Vagina (tissue), 2 donors: ENCODE data around the gene LTBP2. TPM values are rescaled to one million over a fixed set of nuclear protein-coding genes. Genes with fewer than 3 reads are reported as not detected.

ENCODE experiments used
- DNase-seq, 2 donors: peaks; one replicate each; pipeline ENCODE4 v3.0.0-alpha.2; 2017; ENCODE audit errors: extremely low spot score in 2 of 2
- H3K27ac ChIP-seq: fragments of 200-600 bp; sonication (generic); one replicate; pipeline ENCODE4 v1.5.1; 2019
- H3K27me3 ChIP-seq: fragments of 200-600 bp; sonication (generic); one replicate; pipeline ENCODE4 v1.5.1; 2019
- H3K36me3 ChIP-seq, 2 donors: fragments of 200-600 bp; sonication (generic); one replicate each; pipeline ENCODE4 v1.5.1; 2017 to 2019
- H3K4me1 ChIP-seq: fragments of 200-600 bp; sonication (generic); one replicate; pipeline ENCODE4 v1.5.1; 2019
- H3K4me3 ChIP-seq, 2 donors: fragments of 200-600 bp; sonication (generic); 1 replicate in 1 of 2; 2 replicates in 1 of 2; pipeline ENCODE4 v1.5.1; 2016 to 2019
- H3K9me3 ChIP-seq: fragments of 200-600 bp; sonication (generic); one replicate; pipeline ENCODE4 v1.5.1; 2019
- CTCF ChIP-seq, 3 experiments: fragments of 450-650 bp in 2 of 3; fragments of 200-600 bp in 1 of 3; sonication (generic) in 1 of 3; IDR thresholded peaks; one replicate each; pipeline ENCODE4 v1.5.1; 2017 to 2019; ENCODE audit warnings: antibody characterized with exemption in 3 of 3, mild to moderate bottlenecking in 2 of 3, moderate library complexity in 2 of 3
- POLR2A ChIP-seq, 2 donors: fragments of 450-650 bp; IDR thresholded peaks; one replicate each; pipeline ENCODE4 v1.6.1; 2017; ENCODE audit warnings: antibody characterized with exemption in 2 of 2, mild to moderate bottlenecking in 2 of 2, moderate library complexity in 2 of 2
- POLR2AphosphoS5 ChIP-seq, 2 donors: sonication (generic); formaldehyde crosslinking; IDR thresholded peaks; one replicate each; pipeline ENCODE4 v1.9.0; 2017; ENCODE audit warnings: antibody characterized with exemption in 2 of 2, mild to moderate bottlenecking in 2 of 2, low read depth in 1 of 2; ENCODE audit not compliant: insufficient read depth in 1 of 2
- intact Hi-C: fragments of 100-400 bp; cut with DNase I; formaldehyde crosslinking; loops from one replicate; pipeline ENCODE4 v1.15.1; 2023
- total RNA-seq: library from RNA; depleted of rRNA; stranded (reverse); fragments of >200 nt; gene quantifications from one replicate; pipeline ENCODE4 v1.2.3, GENCODE V29; 2016

LTBP2 gene
- total RNA-seq, 1 donor from 2014 or later = 52.5 TPM

DNA sequence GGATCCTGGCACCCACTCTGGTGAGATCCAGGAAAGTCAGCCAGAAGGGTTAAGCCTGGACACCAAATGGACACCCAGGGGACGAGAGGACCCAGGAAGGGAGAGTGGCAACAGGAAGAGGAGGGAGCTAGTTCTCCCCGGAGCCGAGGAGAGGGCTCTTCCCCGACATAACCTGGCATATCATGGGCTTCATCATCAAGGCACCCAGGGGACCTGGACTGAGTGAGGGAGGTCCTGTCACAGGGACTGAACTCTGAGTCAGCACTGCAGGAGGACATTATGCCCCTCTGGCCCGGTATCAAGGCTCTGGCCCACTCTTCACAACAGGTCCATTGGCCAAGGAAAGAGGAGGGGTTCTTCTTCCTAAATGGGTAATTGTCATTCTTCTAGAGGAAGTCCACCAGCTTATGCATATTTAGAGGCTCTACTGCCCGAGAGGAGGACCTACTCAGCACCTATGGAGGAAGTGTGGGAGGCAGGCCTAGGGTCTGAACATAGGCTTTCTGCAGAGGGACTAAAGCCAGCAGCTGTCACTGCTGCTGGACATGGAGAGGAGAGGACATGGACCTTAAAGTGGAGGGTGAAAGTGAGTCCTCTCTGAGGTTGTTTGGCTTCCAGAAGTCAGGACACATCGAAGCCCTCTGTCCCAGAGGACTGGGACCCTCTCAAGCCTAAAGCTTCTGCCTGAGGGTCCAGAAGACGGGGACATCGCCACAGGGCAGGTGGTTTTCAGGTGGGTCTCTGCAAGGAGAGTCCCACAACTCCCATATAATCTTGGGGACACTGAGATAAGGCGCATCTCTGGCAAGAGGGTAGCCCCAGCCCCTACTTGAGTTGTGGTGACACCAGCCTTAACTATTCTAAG lies 99.8 kb downstream of the LTBP2 start:
- H3K4me3 ChIP-seq = no peak overlapping the region
- TF ChIP-seq POLR2AphosphoS5 (IDR thresholded peaks at IDR 0.05; ENCODE audit: insufficient read depth in 1 of 2, low read depth in 1 of 2) = no peak
- TF ChIP-seq POLR2A (IDR thresholded peaks at IDR 0.05) = no peak
- no peak for TF ChIP-seq CTCF (IDR thresholded peaks at IDR 0.05)
- H3K4me1 ChIP-seq = no peaks in the 10 kb centered on the region
- DNase-seq = no peak
- H3K27me3 ChIP-seq = no peaks in the 10 kb centered on the region
- no peaks in the 10 kb centered on the region for H3K9me3 ChIP-seq
- peaks cover 0 to 18% of the 10 kb centered on the region in 2 donors for H3K36me3 ChIP-seq
- no peak overlapping the region for H3K27ac ChIP-seq
- intact Hi-C loops = no loop called here

- Histone ChIP-seq H3K9me3 (no peaks in the 10 kb centered on the region), H3K4me1 (no peaks in the 10 kb centered on the region), H3K4me3 (no peak overlapping the region), H3K27me3 (no peaks in the 10 kb centered on the region), H3K36me3 (peaks cover 0 to 18% of the 10 kb centered on the region in 2 donors), H3K27ac (no peak overlapping the region)
- no peak for TF ChIP-seq POLR2AphosphoS5 (IDR thresholded peaks at IDR 0.05; ENCODE audit: insufficient read depth in 1 of 2, low read depth in 1 of 2)
- no peak for TF ChIP-seq CTCF (IDR thresholded peaks at IDR 0.05)
- TF ChIP-seq POLR2A (IDR thresholded peaks at IDR 0.05) = no peak
- intact Hi-C loops = no loop called here
- no peak for DNase-seq
These were observed 101.1 kb downstream of the LTBP2 start for GRCh38 chr14:74510959-74511409.

GRCh38 chr14:74510223-74510931 lies 101.7 kb downstream of the LTBP2 start:
- no peak for DNase-seq
- TF ChIP-seq POLR2A (IDR thresholded peaks at IDR 0.05) (no peak), POLR2AphosphoS5 (IDR thresholded peaks at IDR 0.05; ENCODE audit: insufficient read depth in 1 of 2, low read depth in 1 of 2) (no peak), CTCF (IDR thresholded peaks at IDR 0.05) (no peak)
- intact Hi-C loops = no loop called here
- Histone ChIP-seq H3K9me3 (no peaks in the 10 kb centered on the region), H3K36me3 (peaks cover 0 to 18% of the 10 kb centered on the region in 2 donors), H3K4me1 (no peaks in the 10 kb centered on the region), H3K4me3 (no peak overlapping the region), H3K27me3 (no peaks in the 10 kb centered on the region), H3K27ac (no peak overlapping the region)

DNA sequence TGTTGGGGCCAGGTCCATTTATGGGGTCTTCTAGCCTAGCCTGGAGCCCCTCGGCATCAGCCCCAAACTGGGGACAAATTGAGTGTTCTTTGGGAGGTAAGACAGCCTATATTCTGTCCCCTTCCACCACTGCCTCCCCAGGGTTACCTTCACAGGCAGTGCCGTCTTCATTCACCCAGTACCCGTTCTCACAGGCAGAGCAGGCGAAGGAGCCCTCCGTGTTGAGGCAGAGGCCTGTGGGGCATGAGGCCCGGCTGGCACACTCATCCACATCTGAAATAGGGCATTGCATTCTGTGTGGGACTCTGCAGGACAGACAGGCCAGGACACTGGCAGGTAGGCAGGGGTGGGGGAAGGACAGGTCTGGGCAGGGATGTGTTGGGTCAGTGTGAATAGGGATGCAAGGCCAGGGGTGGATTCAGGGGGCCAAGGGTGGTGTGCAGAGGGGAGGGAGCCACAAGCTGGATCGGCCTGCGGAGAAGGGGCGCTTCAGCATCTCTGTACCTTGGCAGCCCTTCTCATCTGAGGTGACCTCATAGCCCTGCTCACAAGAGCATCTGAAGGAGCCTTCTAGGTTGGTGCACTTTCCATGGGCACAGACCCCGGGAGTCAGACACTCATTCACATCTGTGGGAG lies 102.3 kb downstream of the LTBP2 start:
- intact Hi-C loops = no loop called here
- Histone ChIP-seq H3K4me3 (no peak overlapping the region), H3K36me3 (peaks cover 0 to 18% of the 10 kb centered on the region in 2 donors)

More for the DNA sequence above, 102.3 kb downstream of the LTBP2 start:
- Histone ChIP-seq H3K4me1 (no peaks in the 10 kb centered on the region), H3K27me3 (no peaks in the 10 kb centered on the region), H3K27ac (no peak overlapping the region), H3K9me3 (no peaks in the 10 kb centered on the region)
- no peak for DNase-seq
- TF ChIP-seq POLR2A (IDR thresholded peaks at IDR 0.05) (no peak), CTCF (IDR thresholded peaks at IDR 0.05) (no peak)
